Nephron (organoid): Measurements from ENCODE around the gene ROBO2.

Source experiments
- H3K27ac Mint-ChIP-seq, 3 experiments: 2 replicates each; pipeline ENCODE4 v1.8.0; 2020; ENCODE audit warnings: mixed read lengths in 3 of 3, mild to moderate bottlenecking in 2 of 3, moderate library complexity in 1 of 3
- H3K27me3 Mint-ChIP-seq: 2 replicates; pipeline ENCODE4 v1.8.0; 2021; ENCODE audit warnings: low read depth, mild to moderate bottlenecking, moderate library complexity, mixed read lengths
- H3K36me3 Mint-ChIP-seq: 2 replicates; pipeline ENCODE4 v1.8.0; 2020; ENCODE audit warnings: low read depth, mixed read lengths
- H3K4me1 Mint-ChIP-seq: 2 replicates; pipeline ENCODE4 v1.8.0; 2020; ENCODE audit warnings: mixed read lengths
- H3K4me3 Mint-ChIP-seq, 3 experiments: 2 replicates each; pipeline ENCODE4 v1.8.0; 2020; ENCODE audit warnings: mild to moderate bottlenecking in 3 of 3, mixed read lengths in 3 of 3, moderate library complexity in 2 of 3
- H3K9me3 Mint-ChIP-seq: 2 replicates; pipeline ENCODE4 v1.8.0; 2020; ENCODE audit warnings: mixed read lengths
- CTCF ChIP-seq, 3 experiments: fragments of 200-600 bp; sonication (generic); IDR thresholded peaks; one replicate each; pipeline ENCODE4 v1.5.0; 2021; ENCODE audit warnings: antibody characterized with exemption in 3 of 3; ENCODE audit not compliant: unreplicated experiment in 3 of 3

Gene ROBO2

GRCh38 chr3:77052733-77053670 is 13.1 kb downstream of the ROBO2 start:
- H3K27ac Mint-ChIP-seq = peak overlapping the region in 1 of 3 experiments; percentile 18
- H3K36me3 Mint-ChIP-seq = peaks cover 8% of the 10 kb centered on the region
- no peak overlapping the region for H3K4me3 Mint-ChIP-seq
- H3K4me1 Mint-ChIP-seq = peaks cover 19% of the 10 kb centered on the region
- no peak for TF ChIP-seq CTCF (IDR thresholded peaks at IDR 0.05; ENCODE audit: unreplicated experiment in 3 of 3)
- no peaks in the 10 kb centered on the region for H3K9me3 Mint-ChIP-seq
- no peaks in the 10 kb centered on the region for H3K27me3 Mint-ChIP-seq

GRCh38 chr3:77053795-77054194 is 13.9 kb downstream of the ROBO2 start:
- Mint-ChIP-seq H3K4me1 (peaks cover 19% of the 10 kb centered on the region), H3K36me3 (peaks cover 9% of the 10 kb centered on the region), H3K9me3 (no peaks in the 10 kb centered on the region), H3K4me3 (no peak overlapping the region), H3K27ac (peak overlapping the region in 1 of 3 experiments; percentile 18), H3K27me3 (no peaks in the 10 kb centered on the region)
- TF ChIP-seq CTCF (IDR thresholded peaks at IDR 0.05; ENCODE audit: unreplicated experiment in 3 of 3) = no peak

- Mint-ChIP-seq H3K36me3 (peaks cover 29% of the 10 kb centered on the region), H3K27me3 (no peaks in the 10 kb centered on the region), H3K9me3 (peaks cover 4% of the 10 kb centered on the region), H3K27ac (no peak overlapping the region), H3K4me3 (no peak overlapping the region), H3K4me1 (peaks cover 19% of the 10 kb centered on the region)
- no peak for TF ChIP-seq CTCF (IDR thresholded peaks at IDR 0.05; ENCODE audit: unreplicated experiment in 3 of 3)
These were observed 16.0 kb downstream of the ROBO2 start for GRCh38 chr3:77055841-77056341.

GRCh38 chr3:77059354-77059753 is 19.5 kb downstream of the ROBO2 start:
- peaks cover 19% of the 10 kb centered on the region for H3K9me3 Mint-ChIP-seq
- H3K4me3 Mint-ChIP-seq = no peak overlapping the region
- no peak for TF ChIP-seq CTCF (IDR thresholded peaks at IDR 0.05; ENCODE audit: unreplicated experiment in 3 of 3)
- no peak overlapping the region for H3K27ac Mint-ChIP-seq
- H3K27me3 Mint-ChIP-seq = no peaks in the 10 kb centered on the region
- H3K36me3 Mint-ChIP-seq = peaks cover 58% of the 10 kb centered on the region
- H3K4me1 Mint-ChIP-seq = no peaks in the 10 kb centered on the region

GRCh38 chr3:77063423-77063822 is 23.5 kb downstream of the ROBO2 start:
- Mint-ChIP-seq H3K4me1 (peaks cover 6% of the 10 kb centered on the region), H3K9me3 (peaks cover 19% of the 10 kb centered on the region), H3K27me3 (no peaks in the 10 kb centered on the region), H3K36me3 (peaks cover 50% of the 10 kb centered on the region), H3K4me3 (no peak overlapping the region), H3K27ac (no peak overlapping the region)
- no peak for TF ChIP-seq CTCF (IDR thresholded peaks at IDR 0.05; ENCODE audit: unreplicated experiment in 3 of 3)
